ENCODE measurements around the gene SVBP. TPM values are rescaled to one million over a fixed set of nuclear protein-coding genes. Genes with fewer than 3 reads are reported as not detected.
A peak's percentile ranks its signal among the peaks of the same experiment; 100 is the strongest.

The SVBP gene
- polyA plus RNA-seq, 1 donor (not counting 4 experiments of a cell fraction or from before 2014, with no cell fraction given): 15.5 TPM

- Histone ChIP-seq H3K27me3 (ENCODE audit: control insufficient read depth, extremely low read depth, insufficient read depth, low read length) (no peaks in the 10 kb centered on the region), H3K4me1 (ENCODE audit: control insufficient read depth, extremely low read depth, insufficient read depth, low read length) (peaks cover 12% of the 10 kb centered on the region), H3K9ac (ENCODE audit: control insufficient read depth, extremely low read depth, insufficient read depth, low read length) (peak overlapping the region; percentile 83), H3K4me2 (ENCODE audit: control insufficient read depth, extremely low read depth, insufficient read depth, low read depth, low read length) (peak overlapping the region; percentile 96), H3K27ac (ENCODE audit: control insufficient read depth, insufficient read depth, low read length) (peak overlapping the region; percentile 25), H2AFZ (ENCODE audit: control insufficient read depth, low read length) (peak overlapping the region; percentile 100), H3K36me3 (ENCODE audit: control insufficient read depth in 2 of 2, extremely low read depth in 1 of 2, insufficient read depth in 2 of 2, low read length in 2 of 2) (peaks cover 0 to 3% of the 10 kb centered on the region in 2 experiments), H3K9me3 (ENCODE audit: control insufficient read depth, low read depth, low read length) (no peaks in the 10 kb centered on the region), H3K9me1 (ENCODE audit: control insufficient read depth, extremely low read depth, insufficient read depth, low read length) (no peaks in the 10 kb centered on the region), H3K4me3 (ENCODE audit: control insufficient read depth in 2 of 3, extremely low read depth in 1 of 3, insufficient read depth in 2 of 3, low read depth in 1 of 3, low read length in 3 of 3) (peak overlapping the region; percentile 74 to 93 (median 85)), H4K20me1 (ENCODE audit: control insufficient read depth, extremely low read depth, insufficient read depth, low read length) (no peaks in the 10 kb centered on the region), H3K79me2 (ENCODE audit: control insufficient read depth, insufficient read depth, low read length) (peaks cover 44% of the 10 kb centered on the region)
- DNase-seq (ENCODE audit: low read depth, low spot score): no peak
- no peak for FAIRE-seq
- dilution Hi-C loops (cut with MboI; ENCODE audit: extremely low pct_ligation_motif_present, low sequenced_read_pairs): no loop called here
- TF ChIP-seq EZH2 (IDR thresholded peaks at IDR 0.05; ENCODE audit: low read length) (no peak), CTCF (optimal IDR thresholded peaks at IDR 0.05 in 1 of 3, IDR thresholded peaks at IDR 0.05 in 1 of 3, conservative IDR thresholded peaks at IDR 0.05 in 1 of 3; ENCODE audit: extremely low read depth in 1 of 3, insufficient read depth in 2 of 3, low read length in 3 of 3) (peak; percentile 54 to 64 (median 55))
Measured at GRCh38 chr1:42765832-42766740, 51.1 kb downstream of the SVBP start.

GRCh38 chr1:42765269-42765668, 51.9 kb downstream of the SVBP start:
- DNase-seq (ENCODE audit: low read depth, low spot score) (no peak), FAIRE-seq (no peak)
- peaks cover 0 to 3% of the 10 kb centered on the region in 2 experiments for H3K36me3 ChIP-seq (ENCODE audit: control insufficient read depth in 2 of 2, extremely low read depth in 1 of 2, insufficient read depth in 2 of 2, low read length in 2 of 2)
- H2AFZ ChIP-seq (ENCODE audit: control insufficient read depth, low read length): no peak overlapping the region
- peak overlapping the region; percentile 83 for H3K9ac ChIP-seq (ENCODE audit: control insufficient read depth, extremely low read depth, insufficient read depth, low read length)
- peaks cover 41% of the 10 kb centered on the region for H3K79me2 ChIP-seq (ENCODE audit: control insufficient read depth, insufficient read depth, low read length)
- peak overlapping the region; percentile 96 for H3K4me2 ChIP-seq (ENCODE audit: control insufficient read depth, extremely low read depth, insufficient read depth, low read depth, low read length)
- no peaks in the 10 kb centered on the region for H4K20me1 ChIP-seq (ENCODE audit: control insufficient read depth, extremely low read depth, insufficient read depth, low read length)
- no peak overlapping the region for H3K27ac ChIP-seq (ENCODE audit: control insufficient read depth, insufficient read depth, low read length)
- H3K27me3 ChIP-seq (ENCODE audit: control insufficient read depth, extremely low read depth, insufficient read depth, low read length): no peaks in the 10 kb centered on the region
- H3K9me1 ChIP-seq (ENCODE audit: control insufficient read depth, extremely low read depth, insufficient read depth, low read length): no peaks in the 10 kb centered on the region
- no peaks in the 10 kb centered on the region for H3K9me3 ChIP-seq (ENCODE audit: control insufficient read depth, low read depth, low read length)
- dilution Hi-C loops (cut with MboI; ENCODE audit: extremely low pct_ligation_motif_present, low sequenced_read_pairs): no loop called here
- H3K4me1 ChIP-seq (ENCODE audit: control insufficient read depth, extremely low read depth, insufficient read depth, low read length): peaks cover 12% of the 10 kb centered on the region
- H3K4me3 ChIP-seq (ENCODE audit: control insufficient read depth in 2 of 3, extremely low read depth in 1 of 3, insufficient read depth in 2 of 3, low read depth in 1 of 3, low read length in 3 of 3): peak overlapping the region; percentile 74 to 93 (median 85)
- TF ChIP-seq EZH2 (IDR thresholded peaks at IDR 0.05; ENCODE audit: low read length) (no peak), CTCF (optimal IDR thresholded peaks at IDR 0.05 in 1 of 3, IDR thresholded peaks at IDR 0.05 in 1 of 3, conservative IDR thresholded peaks at IDR 0.05 in 1 of 3; ENCODE audit: extremely low read depth in 1 of 3, insufficient read depth in 2 of 3, low read length in 3 of 3) (no peak)
